ENCODE measurements around the gene GRAP. TPM values are rescaled to one million over a fixed set of nuclear protein-coding genes. Genes with fewer than 3 reads are reported as not detected.

GRAP gene
- total RNA-seq, 1 experiment from 2014 or later: 0.26 TPM

DNA sequence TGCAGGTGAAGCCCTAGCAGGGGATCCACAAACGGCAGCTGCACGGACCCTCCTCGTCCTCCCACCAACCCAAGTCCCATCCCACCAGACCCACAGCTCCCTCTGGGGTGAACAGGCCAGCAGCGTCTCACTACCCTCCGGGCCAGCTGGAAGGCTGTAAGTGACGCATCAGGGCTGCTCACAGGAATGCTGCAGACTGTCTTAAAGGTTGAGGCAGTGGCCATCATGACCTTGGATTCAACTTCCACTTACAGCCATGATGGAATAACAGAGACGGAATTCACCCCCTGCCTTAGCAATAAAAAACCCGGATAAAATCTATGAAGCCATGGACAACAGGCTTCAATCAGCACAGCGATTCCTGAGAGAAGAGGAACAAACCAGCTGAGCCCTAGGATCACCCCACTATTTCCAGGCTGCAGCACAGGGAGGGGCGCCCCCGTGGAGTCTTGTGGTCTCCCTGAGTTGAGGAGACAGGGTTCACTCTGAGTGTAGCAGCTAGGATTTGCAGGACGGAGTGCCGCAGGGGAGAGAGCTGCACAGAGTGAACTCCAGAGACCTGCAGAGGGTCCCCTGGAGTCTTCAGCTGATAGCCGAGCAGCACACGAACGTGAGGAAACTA is 52.7 kb downstream of the GRAP start:
- POLR2A ChIA-PET (ENCODE audit: low non-redundant PET): no interaction called here
- TF ChIP-seq CTCF (conservative IDR thresholded peaks at IDR 0.05; ENCODE audit: low read depth, low read length): no peak
- TF ChIP-seq EZH2 (IDR thresholded peaks at IDR 0.05; ENCODE audit: borderline replicate concordance, low read depth, low read length, poor library complexity, severe bottlenecking): no peak
- no TSS peak for BruUV-seq (replicated peaks)
- intact Hi-C loops (cut with micrococcal nuclease; ENCODE audit: unreplicated experiment): no loop called here
- CTCF ChIA-PET: no interaction called here
- H3K4me1 ChIP-seq (ENCODE audit: insufficient read depth, low read length, poor library complexity, severe bottlenecking): no peaks in the 10 kb centered on the region
- H3K27ac ChIP-seq (ENCODE audit: low read depth, low read length, poor library complexity, severe bottlenecking): no peak overlapping the region
- no peak overlapping the region for H3K4me3 ChIP-seq (ENCODE audit: low read depth, low read length, poor library complexity, severe bottlenecking)
- H3K27me3 ChIP-seq (replicated peaks; ENCODE audit: insufficient read depth, low read depth, low read length, poor library complexity): no peaks in the 10 kb centered on the region
- no peaks in the 10 kb centered on the region for H3K9me3 ChIP-seq (ENCODE audit: low read depth, low read length, poor library complexity, severe bottlenecking)
- DNase-seq (ENCODE audit: low spot score): no peak
- no peaks in the 10 kb centered on the region for H3K36me3 ChIP-seq (ENCODE audit: insufficient read depth, low read length, poor library complexity, severe bottlenecking)

GRCh38 chr17:18992454-18993130 is 54.2 kb downstream of the GRAP start:
- Histone ChIP-seq H3K27me3 (replicated peaks; ENCODE audit: insufficient read depth, low read depth, low read length, poor library complexity) (no peaks in the 10 kb centered on the region), H3K36me3 (ENCODE audit: insufficient read depth, low read length, poor library complexity, severe bottlenecking) (peaks cover under 1% of the 10 kb centered on the region), H3K9me3 (ENCODE audit: low read depth, low read length, poor library complexity, severe bottlenecking) (no peaks in the 10 kb centered on the region), H3K4me3 (ENCODE audit: low read depth, low read length, poor library complexity, severe bottlenecking) (no peak overlapping the region), H3K4me1 (ENCODE audit: insufficient read depth, low read length, poor library complexity, severe bottlenecking) (no peaks in the 10 kb centered on the region), H3K27ac (ENCODE audit: low read depth, low read length, poor library complexity, severe bottlenecking) (no peak overlapping the region)
- DNase-seq (ENCODE audit: low spot score): no peak
- no TSS peak for BruUV-seq (replicated peaks)
- TF ChIP-seq EZH2 (IDR thresholded peaks at IDR 0.05; ENCODE audit: borderline replicate concordance, low read depth, low read length, poor library complexity, severe bottlenecking): no peak
- TF ChIP-seq CTCF (conservative IDR thresholded peaks at IDR 0.05; ENCODE audit: low read depth, low read length): no peak
- ChIA-PET CTCF (no interaction called here), POLR2A (ENCODE audit: low non-redundant PET) (no interaction called here)
- intact Hi-C loops (cut with micrococcal nuclease; ENCODE audit: unreplicated experiment): no loop called here

- Histone ChIP-seq H3K27ac (ENCODE audit: low read depth, low read length, poor library complexity, severe bottlenecking) (no peak overlapping the region), H3K27me3 (replicated peaks; ENCODE audit: insufficient read depth, low read depth, low read length, poor library complexity) (no peaks in the 10 kb centered on the region), H3K4me3 (ENCODE audit: low read depth, low read length, poor library complexity, severe bottlenecking) (no peak overlapping the region), H3K4me1 (ENCODE audit: insufficient read depth, low read length, poor library complexity, severe bottlenecking) (no peaks in the 10 kb centered on the region), H3K9me3 (ENCODE audit: low read depth, low read length, poor library complexity, severe bottlenecking) (no peaks in the 10 kb centered on the region), H3K36me3 (ENCODE audit: insufficient read depth, low read length, poor library complexity, severe bottlenecking) (peaks cover 3% of the 10 kb centered on the region)
- DNase-seq (ENCODE audit: low spot score): no peak
- ChIA-PET CTCF (no interaction called here), POLR2A (ENCODE audit: low non-redundant PET) (no interaction called here)
- no TSS peak for BruUV-seq (replicated peaks)
- TF ChIP-seq EZH2 (IDR thresholded peaks at IDR 0.05; ENCODE audit: borderline replicate concordance, low read depth, low read length, poor library complexity, severe bottlenecking) (no peak), CTCF (conservative IDR thresholded peaks at IDR 0.05; ENCODE audit: low read depth, low read length) (no peak)
- intact Hi-C loops (cut with micrococcal nuclease; ENCODE audit: unreplicated experiment): no loop called here
These were observed 55.0 kb downstream of the GRAP start for GRCh38 chr17:18991531-18992315.
